Sigmoid colon (tissue), 4 donors: Measurements from ENCODE around the gene CENPW.

Experiments used
- EP300 ChIP-seq, 4 donors: sonication (generic); formaldehyde crosslinking; IDR thresholded peaks; one replicate each; pipeline ENCODE4 v1.6.1; 2017; ENCODE audit warnings: antibody characterized with exemption in 4 of 4
- TF ChIP-seq, protein P1 (sequence below), 4 experiments: fragments of 450-650 bp in 3 of 4; fragments of 200-600 bp in 1 of 4; IDR thresholded peaks; one replicate each; pipeline ENCODE4 v1.5.1; 2016 to 2019; ENCODE audit warnings: antibody characterized with exemption in 4 of 4, mild to moderate bottlenecking in 3 of 4, moderate library complexity in 2 of 4

- TF ChIP-seq, protein P1, sequence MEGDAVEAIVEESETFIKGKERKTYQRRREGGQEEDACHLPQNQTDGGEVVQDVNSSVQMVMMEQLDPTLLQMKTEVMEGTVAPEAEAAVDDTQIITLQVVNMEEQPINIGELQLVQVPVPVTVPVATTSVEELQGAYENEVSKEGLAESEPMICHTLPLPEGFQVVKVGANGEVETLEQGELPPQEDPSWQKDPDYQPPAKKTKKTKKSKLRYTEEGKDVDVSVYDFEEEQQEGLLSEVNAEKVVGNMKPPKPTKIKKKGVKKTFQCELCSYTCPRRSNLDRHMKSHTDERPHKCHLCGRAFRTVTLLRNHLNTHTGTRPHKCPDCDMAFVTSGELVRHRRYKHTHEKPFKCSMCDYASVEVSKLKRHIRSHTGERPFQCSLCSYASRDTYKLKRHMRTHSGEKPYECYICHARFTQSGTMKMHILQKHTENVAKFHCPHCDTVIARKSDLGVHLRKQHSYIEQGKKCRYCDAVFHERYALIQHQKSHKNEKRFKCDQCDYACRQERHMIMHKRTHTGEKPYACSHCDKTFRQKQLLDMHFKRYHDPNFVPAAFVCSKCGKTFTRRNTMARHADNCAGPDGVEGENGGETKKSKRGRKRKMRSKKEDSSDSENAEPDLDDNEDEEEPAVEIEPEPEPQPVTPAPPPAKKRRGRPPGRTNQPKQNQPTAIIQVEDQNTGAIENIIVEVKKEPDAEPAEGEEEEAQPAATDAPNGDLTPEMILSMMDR (IDR thresholded peaks at IDR 0.05): no peak
- no peak for TF ChIP-seq EP300 (IDR thresholded peaks at IDR 0.05)
Observed at GRCh38 chr6:126318797-126319196, 21.1 kb upstream of the CENPW start.
